Stimulated activated CD8-positive, alpha-beta memory T cell treated with anti-CD3 and anti-CD28 coated beads, Interleukin-12 subunit alpha, Interleukin-12 subunit beta, amount 100 ng/mL, for 1 hour (primary cell): ENCODE data around the gene HDHD2.

Experiments
- DNase-seq: peaks from one replicate; pipeline ENCODE4 v3.0.0-alpha.2; 2020; ENCODE audit warnings: low read depth

HDHD2 gene

DNA sequence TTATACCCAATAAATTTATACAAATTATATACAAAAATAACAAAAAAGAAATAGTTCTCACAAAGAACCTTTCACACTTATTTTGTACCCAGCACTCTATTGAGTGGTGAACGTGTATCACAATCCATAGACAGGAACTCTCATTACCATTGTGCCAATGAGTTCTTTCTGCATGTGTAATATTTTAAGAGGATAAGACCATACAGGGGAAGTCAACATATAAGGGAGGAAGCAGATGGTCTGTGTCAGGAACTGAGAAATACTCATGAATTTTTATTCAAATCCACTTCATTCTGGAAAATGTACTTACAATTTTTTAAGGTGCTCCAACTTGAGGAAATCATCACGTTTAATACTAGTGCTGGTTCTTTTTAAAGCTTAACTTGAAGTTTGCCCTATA is 87.8 kb downstream of the HDHD2 start:
- no peak for DNase-seq
